PC-3 (cell line): Measurements from ENCODE around the gene CEP112. TPM values are rescaled to one million over a fixed set of nuclear protein-coding genes. Genes with fewer than 3 reads are reported as not detected.

ENCODE experiments used
- ATAC-seq: fragments of 200-7000 bp; cut with Tn5 transposase; 2 replicates; pipeline ENCODE4 v1.9.1; 2020; ENCODE audit warnings: mild to moderate bottlenecking, moderate library complexity
- BruUV-seq: library from RNA; stranded (reverse); fragments of 400-500 nt; replicated peaks from 2 replicates; lab custom pipeline; 2021; lab: Mats Ljungman, UMichigan
- CTCF ChIA-PET: fragments of 300-600 bp; sonication (Branson Sonifier 250); formaldehyde crosslinking; loops from one replicate; lab custom pipeline; 2022; ENCODE audit warnings: antibody characterized with exemption; lab: Charles Lee
- POLR2A ChIA-PET: fragments of 300-600 bp; sonication (Branson Sonifier 250); formaldehyde crosslinking; loops from one replicate; lab custom pipeline; 2022; ENCODE audit warnings: antibody characterized with exemption; ENCODE audit not compliant: unreplicated experiment; lab: Charles Lee
- DNase-seq: peaks from one replicate; pipeline ENCODE4 v3.0.0-alpha.2; 2015
- H2AFZ ChIP-seq: fragments of 300-600 bp; sonication (generic); 2 replicates; pipeline ENCODE4 v1.6.0; 2016; ENCODE audit warnings: antibody characterized with exemption, low read length
- H3F3A ChIP-seq: fragments of 300-600 bp; sonication (generic); one replicate; pipeline ENCODE4 v1.6.0; 2017; ENCODE audit warnings: antibody characterized with exemption, low read length, control low read depth, mild to moderate bottlenecking; ENCODE audit not compliant: unreplicated experiment
- H3K27ac ChIP-seq: fragments of 300-600 bp; sonication (generic); 2 replicates; pipeline ENCODE4 v1.5.1; 2016; ENCODE audit warnings: mild to moderate bottlenecking, low read length
- H3K27me3 ChIP-seq: fragments of 300-600 bp; sonication (generic); 2 replicates; pipeline ENCODE4 v1.6.1; 2016; ENCODE audit warnings: low read length, mixed read lengths
- H3K36me3 ChIP-seq: fragments of 300-600 bp; sonication (generic); 2 replicates; pipeline ENCODE4 v1.6.1; 2016; ENCODE audit warnings: low read depth, mixed run types, low read length, mixed read lengths
- H3K4me1 ChIP-seq: fragments of 300-600 bp; sonication (generic); 2 replicates; pipeline ENCODE4 v1.5.1; 2016; ENCODE audit warnings: low read length; ENCODE audit not compliant: insufficient read depth
- H3K4me2 ChIP-seq: fragments of 300-600 bp; sonication (generic); 2 replicates; pipeline ENCODE4 v1.6.0; 2016; ENCODE audit warnings: low read length
- H3K4me3 ChIP-seq: fragments of 300-600 bp; sonication (generic); 2 replicates; pipeline ENCODE4 v1.5.1; 2016; ENCODE audit warnings: mild to moderate bottlenecking, low read length, mixed read lengths
- H3K79me2 ChIP-seq: fragments of 300-600 bp; sonication (generic); 2 replicates; pipeline ENCODE4 v1.6.1; 2017; ENCODE audit warnings: low read length, mixed read lengths
- H3K9ac ChIP-seq: fragments of 300-600 bp; sonication (generic); 2 replicates; pipeline ENCODE4 v1.6.0; 2016; ENCODE audit warnings: mild to moderate bottlenecking, low read length
- H3K9me2 ChIP-seq: fragments of 300-600 bp; sonication (generic); replicated peaks from 2 replicates; pipeline ENCODE4 v1.6.1; 2016; ENCODE audit warnings: mixed run types, low read length, mixed read lengths
- H3K9me3 ChIP-seq: fragments of 300-600 bp; sonication (generic); 2 replicates; pipeline ENCODE4 v1.6.1; 2016; ENCODE audit warnings: low read length, mixed read lengths
- H4K20me1 ChIP-seq: fragments of 300-600 bp; sonication (generic); 2 replicates; pipeline ENCODE4 v1.6.1; 2016; ENCODE audit warnings: low read length, mixed read lengths
- CTCF ChIP-seq: fragments of 300-600 bp; sonication (generic); conservative IDR thresholded peaks from 2 replicates; pipeline ENCODE4 v1.5.1; 2017; ENCODE audit warnings: antibody characterized with exemption, low read depth, mild to moderate bottlenecking, low read length
- EZH2 ChIP-seq: fragments of 300-600 bp; sonication (generic); IDR thresholded peaks from one replicate; pipeline ENCODE4 v1.6.1; 2017; ENCODE audit warnings: antibody characterized with exemption, mild to moderate bottlenecking, low read length; ENCODE audit not compliant: unreplicated experiment
- EZH2phosphoT487 ChIP-seq: fragments of 300-600 bp; sonication (generic); IDR thresholded peaks from 2 replicates; pipeline ENCODE4 v1.6.1; 2018; ENCODE audit warnings: mild to moderate bottlenecking, antibody characterized with exemption, low read length, borderline replicate concordance
- intact Hi-C: fragments of 100-400 bp; cut with micrococcal nuclease; formaldehyde crosslinking; loops from 2 replicates; pipeline ENCODE4 v1.9.0; 2023
- total RNA-seq: library from RNA; depleted of rRNA; stranded (reverse); fragments of >200 nt; gene quantifications from 2 replicates; pipeline ENCODE4 v1.2.3, GENCODE V29; 2014

Gene CEP112
- total RNA-seq, 1 experiment from 2014 or later = 6.5 TPM

GRCh38 chr17:66040402-66040801 lies 151.5 kb downstream of the CEP112 start:
- H3K27me3 ChIP-seq = no peaks in the 10 kb centered on the region
- no peak overlapping the region for H3K4me3 ChIP-seq
- ChIA-PET POLR2A (no interaction called here), CTCF (interaction anchor here (0.6 kb wide), 1 partner anchor 787 kb away, joined by 3 read pairs; no protein-coding TSS in a partner anchor)
- H3K27ac ChIP-seq = no peak overlapping the region
- no TSS peak for BruUV-seq
- H3K9ac ChIP-seq = no peak overlapping the region
- no peak for ATAC-seq
- no peak overlapping the region for H3K4me2 ChIP-seq
- no peaks in the 10 kb centered on the region for H4K20me1 ChIP-seq
- H3K9me3 ChIP-seq = no peaks in the 10 kb centered on the region
- H3K4me1 ChIP-seq = no peaks in the 10 kb centered on the region
- H3F3A ChIP-seq = no peaks in the 10 kb centered on the region
- DNase-seq = peak; percentile 19
- H3K9me2 ChIP-seq = no peaks in the 10 kb centered on the region
- no peak overlapping the region for H2AFZ ChIP-seq
- H3K36me3 ChIP-seq = no peaks in the 10 kb centered on the region
- intact Hi-C loops = no loop called here
- TF ChIP-seq CTCF (no peak; the same call in 1 of the 2 replicates), EZH2 (no peak), EZH2phosphoT487 (no peak)
- H3K79me2 ChIP-seq = no peaks in the 10 kb centered on the region

GRCh38 chr17:66038125-66038524 lies 153.8 kb downstream of the CEP112 start:
- no TSS peak for BruUV-seq
- CTCF ChIA-PET = no interaction called here
- Histone ChIP-seq H3K9me3 (no peaks in the 10 kb centered on the region), H3K4me1 (no peaks in the 10 kb centered on the region), H3K4me3 (no peak overlapping the region), H3F3A (no peaks in the 10 kb centered on the region), H3K9me2 (no peaks in the 10 kb centered on the region), H3K9ac (no peak overlapping the region), H3K27ac (no peak overlapping the region), H3K27me3 (no peaks in the 10 kb centered on the region), H3K79me2 (no peaks in the 10 kb centered on the region), H3K4me2 (no peak overlapping the region), H3K36me3 (no peaks in the 10 kb centered on the region), H4K20me1 (no peaks in the 10 kb centered on the region), H2AFZ (no peak overlapping the region)
- DNase-seq = no peak
- TF ChIP-seq EZH2 (no peak), EZH2phosphoT487 (no peak), CTCF (no peak)
- ATAC-seq = no peak
- intact Hi-C loops = loop anchor here (10.0 kb wide), 1 partner anchor 107 kb away; no protein-coding TSS in a partner anchor
- POLR2A ChIA-PET = no interaction called here

- DNase-seq (no peak), ATAC-seq (no peak)
- Histone ChIP-seq H3K36me3 (no peaks in the 10 kb centered on the region), H3K4me2 (no peak overlapping the region), H3K9me2 (no peaks in the 10 kb centered on the region), H3K9me3 (no peaks in the 10 kb centered on the region), H3K4me3 (no peak overlapping the region), H3K9ac (no peak overlapping the region), H3K27ac (no peak overlapping the region), H3F3A (no peaks in the 10 kb centered on the region), H3K27me3 (no peaks in the 10 kb centered on the region), H3K79me2 (no peaks in the 10 kb centered on the region), H3K4me1 (no peaks in the 10 kb centered on the region), H2AFZ (no peak overlapping the region), H4K20me1 (no peaks in the 10 kb centered on the region)
- CTCF ChIA-PET = no interaction called here
- intact Hi-C loops = loop anchor here (10.0 kb wide), 1 partner anchor 108 kb away; no protein-coding TSS in a partner anchor
- BruUV-seq = no TSS peak
- POLR2A ChIA-PET = no interaction called here
- TF ChIP-seq EZH2phosphoT487 (no peak), CTCF (no peak), EZH2 (no peak)
These were observed 154.7 kb downstream of the CEP112 start for GRCh38 chr17:66037221-66037620.
